ENCODE measurements around the gene OCSTAMP. TPM values are rescaled to one million over a fixed set of nuclear protein-coding genes. Genes with fewer than 3 reads are reported as not detected.

Gene OCSTAMP
- total and polyA plus RNA-seq, 2 experiments from 2014 or later: 0.32 to 0.45 TPM

DNA sequence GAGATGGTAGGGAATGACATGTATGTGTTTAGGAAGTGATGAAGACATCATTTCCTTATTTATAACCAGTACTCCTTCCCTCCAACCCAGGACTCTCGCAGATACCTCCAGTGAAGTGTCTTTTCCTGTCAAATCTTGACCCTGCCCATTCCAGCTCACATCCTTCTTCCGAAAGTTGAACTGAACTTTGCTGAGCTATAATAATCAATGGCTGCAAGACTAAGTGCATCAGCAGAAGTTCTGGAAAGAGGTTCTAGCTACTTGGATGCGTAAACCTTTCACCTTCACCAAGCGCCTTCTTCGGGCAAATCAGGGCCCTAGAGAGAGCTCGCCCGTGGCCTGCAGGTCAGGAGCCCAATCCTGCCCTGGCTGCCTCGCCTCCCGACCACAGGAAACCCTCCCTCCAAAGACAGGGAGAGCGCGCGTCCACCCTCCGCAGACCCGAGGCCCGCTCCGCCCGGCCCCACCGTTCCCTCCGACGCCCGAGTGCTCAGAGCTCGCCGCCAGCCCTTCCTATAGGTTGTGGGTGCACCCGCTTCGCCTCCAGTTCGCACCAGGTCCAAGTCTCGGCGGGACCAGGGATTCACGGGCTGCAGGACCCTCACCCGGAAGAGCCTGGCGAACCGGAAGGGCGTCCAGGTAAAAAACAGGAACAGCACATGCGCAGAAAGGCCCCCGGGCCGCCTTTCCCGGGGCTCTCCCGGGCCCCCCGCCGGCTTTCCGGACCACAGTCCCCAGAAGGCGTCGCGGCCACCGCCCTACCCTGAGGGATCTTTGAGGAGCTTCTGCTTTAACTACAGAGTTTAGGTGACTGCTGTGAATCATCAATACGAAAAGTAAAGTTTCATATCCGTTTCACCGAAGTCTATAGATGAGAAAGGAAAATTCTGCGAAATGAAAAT, 37.3 kb downstream of the OCSTAMP start, which contains the start of gene ZNF334:
Gene ZNF334, minus strand, starts transcription at position 617 of the 902 bp plus-strand sequence. CDS start 1,457 bp downstream, outside the sequence.
- Histone ChIP-seq H3K27me3 (ENCODE audit: insufficient read depth) (0 out of 2 replicates have a peak, but pooled peaks cover 4% of the 10 kb centered on the region), H3K27ac (ENCODE audit: low read depth) (peak within 1 kb of the TSS; percentile 45; the same call in 1 of the 2 replicates), H3K9me2 (ENCODE audit: insufficient read depth) (peaks cover 7% of the 10 kb centered on the region), H2AFZ (peak within 1 kb of the TSS; percentile 77; the same call in 1 of the 2 replicates), H4K20me1 (replicated peaks; ENCODE audit: insufficient read depth) (no peaks in the 10 kb centered on the region; the same call in 1 of the 2 replicates), H3F3A (replicated peaks; ENCODE audit: low read depth) (0 out of 2 replicates have a peak, but pooled peaks cover 3% of the 10 kb centered on the region), H3K36me3 (ENCODE audit: insufficient read depth) (no peaks in the 10 kb centered on the region; the same call in 1 of the 2 replicates), H3K4me2 (peak within 1 kb of the TSS; percentile 93), H3K79me2 (replicated peaks; ENCODE audit: insufficient read depth) (peaks cover 12% of the 10 kb centered on the region), H3K4me1 (ENCODE audit: insufficient read depth) (peaks cover 6% of the 10 kb centered on the region; the same call in 1 of the 2 replicates), H3K4me3 (peak within 1 kb of the TSS; percentile 93)
- Mint-ChIP-seq H3K4me1 (no peaks in the 10 kb centered on the region; the same call in 2 of the 3 replicates), H3K27ac (peak within 1 kb of the TSS; percentile 90), H3K36me3 (ENCODE audit: low read depth) (peaks cover 39% of the 10 kb centered on the region), H3K9me3 (peaks cover 15% of the 10 kb centered on the region), H3K27me3 (ENCODE audit: insufficient read depth, low read depth, poor library complexity) (peaks cover 6% of the 10 kb centered on the region), H3K4me3 (peak within 1 kb of the TSS; percentile 94)
- peak; percentile 96 for DNase-seq (ENCODE audit: low spot score)
- TF ChIP-seq NANOG (IDR thresholded peaks at IDR 0.05; ENCODE audit: borderline replicate concordance) (no peak), STAT1 (IDR thresholded peaks at IDR 0.05; ENCODE audit: unreplicated experiment) (no peak), POLR2AphosphoS5 (IDR thresholded peaks at IDR 0.05; ENCODE audit: low read depth) (peak; percentile 98), ZNF114 (CRISPR knock-in tag; IDR thresholded peaks at IDR 0.05) (no peak), EZH2phosphoT487 (IDR thresholded peaks at IDR 0.05; ENCODE audit: unreplicated experiment) (no peak)
- TF ChIP-seq, protein P1, sequence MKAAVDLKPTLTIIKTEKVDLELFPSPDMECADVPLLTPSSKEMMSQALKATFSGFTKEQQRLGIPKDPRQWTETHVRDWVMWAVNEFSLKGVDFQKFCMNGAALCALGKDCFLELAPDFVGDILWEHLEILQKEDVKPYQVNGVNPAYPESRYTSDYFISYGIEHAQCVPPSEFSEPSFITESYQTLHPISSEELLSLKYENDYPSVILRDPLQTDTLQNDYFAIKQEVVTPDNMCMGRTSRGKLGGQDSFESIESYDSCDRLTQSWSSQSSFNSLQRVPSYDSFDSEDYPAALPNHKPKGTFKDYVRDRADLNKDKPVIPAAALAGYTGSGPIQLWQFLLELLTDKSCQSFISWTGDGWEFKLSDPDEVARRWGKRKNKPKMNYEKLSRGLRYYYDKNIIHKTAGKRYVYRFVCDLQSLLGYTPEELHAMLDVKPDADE (IDR thresholded peaks at IDR 0.05): peak; percentile 76
- TF ChIP-seq, protein P2, sequence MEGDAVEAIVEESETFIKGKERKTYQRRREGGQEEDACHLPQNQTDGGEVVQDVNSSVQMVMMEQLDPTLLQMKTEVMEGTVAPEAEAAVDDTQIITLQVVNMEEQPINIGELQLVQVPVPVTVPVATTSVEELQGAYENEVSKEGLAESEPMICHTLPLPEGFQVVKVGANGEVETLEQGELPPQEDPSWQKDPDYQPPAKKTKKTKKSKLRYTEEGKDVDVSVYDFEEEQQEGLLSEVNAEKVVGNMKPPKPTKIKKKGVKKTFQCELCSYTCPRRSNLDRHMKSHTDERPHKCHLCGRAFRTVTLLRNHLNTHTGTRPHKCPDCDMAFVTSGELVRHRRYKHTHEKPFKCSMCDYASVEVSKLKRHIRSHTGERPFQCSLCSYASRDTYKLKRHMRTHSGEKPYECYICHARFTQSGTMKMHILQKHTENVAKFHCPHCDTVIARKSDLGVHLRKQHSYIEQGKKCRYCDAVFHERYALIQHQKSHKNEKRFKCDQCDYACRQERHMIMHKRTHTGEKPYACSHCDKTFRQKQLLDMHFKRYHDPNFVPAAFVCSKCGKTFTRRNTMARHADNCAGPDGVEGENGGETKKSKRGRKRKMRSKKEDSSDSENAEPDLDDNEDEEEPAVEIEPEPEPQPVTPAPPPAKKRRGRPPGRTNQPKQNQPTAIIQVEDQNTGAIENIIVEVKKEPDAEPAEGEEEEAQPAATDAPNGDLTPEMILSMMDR (conservative IDR thresholded peaks at IDR 0.05; ENCODE audit: low read depth in 2 of 2): no peak
- peak; percentile 99 for ATAC-seq

DNA sequence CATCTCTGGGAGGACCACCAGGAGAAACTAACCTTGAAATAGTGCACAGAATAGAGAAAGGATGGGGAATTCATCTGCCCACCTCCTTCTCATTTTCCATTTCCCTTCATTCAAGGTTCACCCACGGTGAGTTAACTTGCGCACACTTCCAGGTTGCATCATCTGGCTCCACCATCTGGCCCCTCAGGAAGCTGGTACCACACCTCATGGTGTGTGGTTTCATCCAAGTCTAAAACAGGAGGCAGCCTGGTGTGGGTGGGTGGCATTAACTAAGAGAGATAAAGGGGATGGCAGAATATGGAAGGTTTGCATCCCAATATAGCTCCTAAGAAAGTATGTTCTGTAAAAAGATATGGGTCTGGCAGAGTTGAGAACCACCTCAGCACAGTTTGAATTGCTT, 40.9 kb downstream of the OCSTAMP start:
- Histone ChIP-seq H2AFZ (no peak overlapping the region), H3K4me3 (no peak overlapping the region), H3K27me3 (ENCODE audit: insufficient read depth) (no peaks in the 10 kb centered on the region), H3K27ac (ENCODE audit: low read depth) (no peak overlapping the region), H3K36me3 (ENCODE audit: insufficient read depth) (peaks cover 16% of the 10 kb centered on the region), H4K20me1 (replicated peaks; ENCODE audit: insufficient read depth) (no peaks in the 10 kb centered on the region; the same call in 1 of the 2 replicates), H3F3A (replicated peaks; ENCODE audit: low read depth) (0 out of 2 replicates have a peak, but pooled peaks cover 3% of the 10 kb centered on the region), H3K79me2 (replicated peaks; ENCODE audit: insufficient read depth) (peaks cover 12% of the 10 kb centered on the region), H3K4me1 (ENCODE audit: insufficient read depth) (peaks cover 6% of the 10 kb centered on the region; the same call in 1 of the 2 replicates), H3K4me2 (no peak overlapping the region), H3K9me2 (ENCODE audit: insufficient read depth) (peaks cover 7% of the 10 kb centered on the region)
- Mint-ChIP-seq H3K9me3 (peaks cover 35% of the 10 kb centered on the region), H3K4me3 (no peak overlapping the region), H3K27me3 (ENCODE audit: insufficient read depth, low read depth, poor library complexity) (peaks cover 6% of the 10 kb centered on the region), H3K36me3 (ENCODE audit: low read depth) (peaks cover 73% of the 10 kb centered on the region), H3K4me1 (no peaks in the 10 kb centered on the region; the same call in 2 of the 3 replicates), H3K27ac (no peak overlapping the region)
- TF ChIP-seq EZH2 (IDR thresholded peaks at IDR 0.05; ENCODE audit: low read depth, unreplicated experiment): no peak
- TF ChIP-seq, protein P1 (IDR thresholded peaks at IDR 0.05): no peak
- TF ChIP-seq STAT1 (IDR thresholded peaks at IDR 0.05; ENCODE audit: unreplicated experiment): no peak
- TF ChIP-seq, protein P2 (conservative IDR thresholded peaks at IDR 0.05; ENCODE audit: low read depth in 2 of 2): no peak
- TF ChIP-seq JUNB (IDR thresholded peaks at IDR 0.05; ENCODE audit: unreplicated experiment): no peak
- no peak for TF ChIP-seq ZNF331 (CRISPR knock-in tag; IDR thresholded peaks at IDR 0.05; ENCODE audit: low read depth)
- no peak for TF ChIP-seq CREB1 (CRISPR knock-in tag; IDR thresholded peaks at IDR 0.05; ENCODE audit: low read depth)
- TF ChIP-seq EZH2phosphoT487 (IDR thresholded peaks at IDR 0.05; ENCODE audit: unreplicated experiment): no peak
- DNase-seq (ENCODE audit: low spot score): no peak
- no peak for ATAC-seq

Measured in GM23338 (cell line).